AG04449 (cell line): Measurements from ENCODE around the gene MOBP.

Experiments
- CTCF ChIA-PET: fragments of 350-600 bp; formaldehyde crosslinking; extraction: SDS; loops from one replicate; lab custom pipeline; 2021; ENCODE audit warnings: antibody characterized with exemption; lab: Yijun Ruan, JAX
- POLR2A ChIA-PET: fragments of 400-600, 350-600 bp; formaldehyde crosslinking; extraction: SDS; loops from one replicate; lab custom pipeline; 2020; ENCODE audit warnings: antibody characterized with exemption, inconsistent platforms; lab: Yijun Ruan, JAX
- DNase-seq: peaks from one replicate; pipeline ENCODE4 v3.0.0-alpha.2; 2010; ENCODE audit warnings: low read depth, low spot score
- H3K4me3 ChIP-seq: 2 replicates; pipeline ENCODE4 v1.5.1; 2011; ENCODE audit warnings: low read depth, mild to moderate bottlenecking, control low read depth, low read length
- CTCF ChIP-seq: IDR thresholded peaks from one replicate; pipeline ENCODE4 v1.5.1; 2011; ENCODE audit warnings: mild to moderate bottlenecking, moderate library complexity, low read length, control low read depth, inconsistent platforms; ENCODE audit not compliant: insufficient read depth; ENCODE audit errors: missing control alignments

Gene MOBP

DNA sequence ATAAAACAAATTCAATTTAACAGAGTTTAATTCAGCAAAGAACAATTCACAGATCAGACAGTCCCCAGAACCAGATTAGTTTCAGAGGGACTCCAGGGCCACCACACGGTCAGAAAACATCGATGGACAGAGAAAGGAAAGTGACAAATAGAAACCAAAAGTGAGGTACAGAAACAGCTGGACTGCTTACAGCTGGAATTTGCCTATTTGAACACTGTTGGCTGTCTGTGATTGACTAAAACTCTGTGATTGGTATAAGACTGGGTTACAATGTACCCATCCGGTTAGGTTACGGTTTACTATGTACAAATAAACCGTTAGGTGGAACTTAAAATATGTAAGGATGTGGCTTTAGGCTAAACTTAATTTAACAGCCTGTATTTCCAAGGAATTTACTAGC is 30.3 kb downstream of the MOBP start:
- POLR2A ChIA-PET: interaction anchor here (1.0 kb wide), 1 partner anchor 90 kb away, joined by 3 read pairs; no protein-coding TSS in a partner anchor
- no peak for TF ChIP-seq CTCF
- no peak for DNase-seq
- CTCF ChIA-PET: interaction anchor here (1.1 to 6.4 kb wide), 8 partner anchors 10 to 86 kb away, joined by 3 to 60 read pairs (median 10); no protein-coding TSS in a partner anchor
- H3K4me3 ChIP-seq: no peak overlapping the region

DNA sequence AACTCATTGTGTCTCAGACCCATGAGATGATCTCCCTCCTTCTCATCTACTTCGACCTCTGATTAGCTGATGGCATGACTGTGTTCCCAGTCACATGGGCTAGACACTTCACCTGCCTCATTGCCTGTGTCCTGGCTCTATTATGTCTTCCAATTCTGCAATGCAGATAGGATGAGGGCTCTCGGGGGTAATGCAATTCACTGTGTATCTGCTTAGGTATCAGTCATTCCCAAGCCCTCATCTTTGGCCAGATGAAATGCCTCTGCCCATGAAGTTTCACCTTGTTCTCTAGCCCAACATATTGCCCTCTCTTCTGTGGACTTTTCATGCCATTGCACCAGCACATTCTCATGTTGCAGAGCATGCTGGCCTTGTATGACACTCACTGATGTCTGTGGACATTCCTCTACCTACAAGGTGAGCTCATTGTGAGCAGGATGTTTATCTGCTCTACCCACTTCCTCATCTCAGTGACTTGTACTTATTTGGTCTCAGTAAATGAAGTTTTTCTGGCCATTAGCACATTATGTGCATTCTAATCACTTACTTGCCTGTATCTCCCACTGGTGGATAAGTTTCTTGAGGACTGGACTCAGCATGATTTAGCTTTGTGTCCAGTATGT is 32.3 kb downstream of the MOBP start:
- ChIA-PET POLR2A (no interaction called here), CTCF (interaction anchor here (0.9 to 6.4 kb wide), 11 partner anchors 9 to 92 kb away, joined by 3 to 60 read pairs (median 5); no protein-coding TSS in a partner anchor)
- TF ChIP-seq CTCF: no peak
- DNase-seq: no peak
- no peak overlapping the region for H3K4me3 ChIP-seq

DNA sequence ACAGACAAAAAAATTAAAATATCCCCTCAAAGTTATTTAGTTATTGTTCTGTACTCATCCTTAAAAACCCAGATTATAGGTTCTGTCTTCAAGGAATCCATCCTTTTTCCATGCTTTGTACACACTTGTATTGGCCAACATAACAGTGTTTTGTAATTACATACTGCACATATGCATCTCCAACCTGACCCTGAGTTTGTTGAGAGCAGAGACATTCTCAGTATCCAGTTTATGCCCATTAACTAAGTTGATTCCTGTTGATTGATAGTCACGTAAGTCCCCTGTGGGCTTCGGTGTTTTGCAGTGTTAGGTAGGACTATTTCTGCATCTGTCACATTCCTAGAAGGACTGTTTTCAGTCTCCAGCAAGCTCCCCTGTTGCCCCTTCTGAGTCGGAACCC is 33.6 kb downstream of the MOBP start:
- no peak for DNase-seq
- TF ChIP-seq CTCF: no peak
- ChIA-PET POLR2A (no interaction called here), CTCF (interaction anchor here (0.8 to 6.4 kb wide), 3 partner anchors 11 to 85 kb away, joined by 3 to 51 read pairs (median 20); no protein-coding TSS in a partner anchor)
- H3K4me3 ChIP-seq: no peak overlapping the region

DNA sequence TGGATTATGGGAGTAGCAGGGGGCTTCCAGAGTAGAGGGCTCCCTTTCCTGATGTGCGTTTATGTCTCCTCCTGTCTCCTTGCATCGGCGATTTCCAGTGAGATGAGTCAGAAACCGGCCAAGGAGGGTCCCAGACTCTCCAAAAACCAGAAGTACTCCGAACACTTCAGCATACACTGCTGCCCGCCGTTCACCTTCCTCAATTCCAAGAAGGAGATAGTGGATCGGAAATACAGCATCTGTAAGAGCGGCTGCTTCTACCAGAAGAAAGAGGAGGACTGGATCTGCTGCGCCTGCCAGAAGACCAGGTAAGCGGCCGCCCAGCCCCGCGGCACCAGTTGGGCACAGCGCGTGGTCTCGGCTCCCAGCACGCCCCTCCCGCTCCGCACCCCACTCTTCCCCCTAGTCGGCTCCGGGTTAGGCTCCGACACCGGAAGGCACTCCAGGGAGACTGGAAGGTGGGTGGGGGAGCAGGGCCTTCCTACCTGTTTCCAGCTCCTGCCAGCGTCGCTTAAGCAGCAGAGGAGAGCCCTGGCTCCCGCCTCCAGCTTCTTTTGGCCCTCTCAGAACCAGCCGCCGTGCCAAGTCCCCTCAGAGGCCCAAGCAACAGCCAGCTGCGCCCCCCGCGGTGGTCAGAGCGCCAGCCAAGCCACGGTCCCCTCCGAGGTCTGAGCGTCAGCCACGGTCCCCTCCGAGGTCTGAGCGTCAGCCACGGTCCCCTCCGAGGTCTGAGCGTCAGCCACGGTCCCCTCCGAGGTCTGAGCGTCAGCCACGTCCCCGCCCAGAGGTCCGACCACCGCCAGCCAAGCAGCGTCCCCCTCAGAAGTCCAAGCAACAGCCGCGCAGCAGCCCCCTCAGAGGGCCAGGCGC is 34.7 kb downstream of the MOBP start:
- TF ChIP-seq CTCF: no peak
- DNase-seq: no peak
- CTCF ChIA-PET: interaction anchor here (0.8 kb wide), 1 partner anchor 54 kb away, joined by 3 read pairs; no protein-coding TSS in a partner anchor

GRCh38 chr3:39502838-39503145 is 35.3 kb downstream of the MOBP start:
- DNase-seq: no peak
- ChIA-PET CTCF (interaction anchor here (0.8 kb wide), 1 partner anchor 54 kb away, joined by 3 read pairs; no protein-coding TSS in a partner anchor), POLR2A (no interaction called here)
- TF ChIP-seq CTCF: no peak
- no peak overlapping the region for H3K4me3 ChIP-seq

More for the DNA sequence above, 34.7 kb downstream of the MOBP start:
- no peak overlapping the region for H3K4me3 ChIP-seq
- POLR2A ChIA-PET: no interaction called here
